Measurements from ENCODE around the gene WWOX. TPM values are rescaled to one million over a fixed set of nuclear protein-coding genes. Genes with fewer than 3 reads are reported as not detected.

WWOX gene
- total and polyA plus RNA-seq, 3 experiments from 2014 or later = 17.2 to 18.6 (median 18.2) TPM

DNA sequence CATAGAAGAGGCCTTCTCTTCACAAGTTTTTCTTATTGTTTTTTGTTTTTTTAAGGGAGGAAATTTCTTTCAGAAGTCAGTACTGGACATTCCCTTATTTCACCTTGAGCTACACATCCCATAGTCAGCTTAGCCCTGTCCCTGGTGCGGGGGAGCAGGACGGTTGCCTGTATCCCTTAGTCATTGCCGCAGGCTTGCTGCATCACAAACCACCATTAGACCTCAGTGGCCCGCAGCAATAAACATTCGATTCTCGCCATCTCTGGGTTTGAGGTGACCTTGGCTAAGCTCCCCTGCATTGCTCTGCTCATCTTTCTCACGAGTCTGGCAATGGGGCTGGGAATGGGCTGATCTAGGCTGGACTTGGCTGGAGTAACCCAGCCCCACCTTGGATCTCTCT lies 692.5 kb downstream of the WWOX start:
- no peak overlapping the region for H3K27ac ChIP-seq (ENCODE audit: low read depth, low read length)
- H3K27me3 ChIP-seq (ENCODE audit: insufficient read depth, low read length, poor library complexity, severe bottlenecking) = no peaks in the 10 kb centered on the region
- ChIA-PET CTCF (no interaction called here), POLR2A (no interaction called here)
- Mint-ChIP-seq H3K4me3 (no peak overlapping the region), H3K9me3 (no peaks in the 10 kb centered on the region), H3K27me3 (no peaks in the 10 kb centered on the region), H3K36me3 (no peaks in the 10 kb centered on the region), H3K4me1 (peaks cover 34 to 44% (median 36%) of the 10 kb centered on the region in 3 donors), H3K27ac (no peak overlapping the region)
- H3K9me3 ChIP-seq (ENCODE audit: low read length) = no peaks in the 10 kb centered on the region
- no peak for DNase-seq
- peaks cover 18% of the 10 kb centered on the region for H3K4me1 ChIP-seq (ENCODE audit: insufficient read depth, low read length)
- no peak overlapping the region for H3K4me3 ChIP-seq (ENCODE audit: low read length)
- no peaks in the 10 kb centered on the region for H3K36me3 ChIP-seq (ENCODE audit: insufficient read depth, low read length)

DNA sequence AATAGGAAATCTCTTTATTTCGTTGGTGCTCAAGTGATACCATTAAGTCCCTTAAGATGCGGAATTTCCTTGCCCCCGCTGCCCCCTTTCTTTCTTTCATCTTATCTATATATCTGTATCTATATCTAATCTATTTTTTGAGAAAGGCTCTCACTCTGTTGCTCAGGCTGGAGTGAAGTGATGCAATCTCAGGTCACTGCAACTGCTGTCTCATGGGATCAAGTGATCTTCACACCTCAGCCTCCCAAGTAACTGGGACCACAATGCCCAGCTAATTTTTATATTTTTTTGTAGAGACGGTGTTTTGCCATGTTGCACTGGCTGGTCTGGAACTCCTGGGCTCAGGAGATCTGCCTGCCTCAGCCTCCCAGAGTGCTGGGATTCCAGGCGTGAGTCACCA lies 693.5 kb downstream of the WWOX start:
- no peaks in the 10 kb centered on the region for H3K9me3 Mint-ChIP-seq
- Histone ChIP-seq H3K4me3 (ENCODE audit: low read length) (no peak overlapping the region), H3K36me3 (ENCODE audit: insufficient read depth, low read length) (no peaks in the 10 kb centered on the region), H3K27me3 (ENCODE audit: insufficient read depth, low read length, poor library complexity, severe bottlenecking) (no peaks in the 10 kb centered on the region), H3K4me1 (ENCODE audit: insufficient read depth, low read length) (peaks cover 18% of the 10 kb centered on the region), H3K27ac (ENCODE audit: low read depth, low read length) (no peak overlapping the region), H3K9me3 (ENCODE audit: low read length) (no peaks in the 10 kb centered on the region)
- H3K4me3 Mint-ChIP-seq = no peak overlapping the region
- no peaks in the 10 kb centered on the region for H3K27me3 Mint-ChIP-seq
- no peak for DNase-seq
- no peak overlapping the region for H3K27ac Mint-ChIP-seq
- H3K36me3 Mint-ChIP-seq = no peaks in the 10 kb centered on the region
- ChIA-PET CTCF (no interaction called here), POLR2A (no interaction called here)
- peaks cover 33 to 37% (median 34%) of the 10 kb centered on the region in 3 donors for H3K4me1 Mint-ChIP-seq

DNA sequence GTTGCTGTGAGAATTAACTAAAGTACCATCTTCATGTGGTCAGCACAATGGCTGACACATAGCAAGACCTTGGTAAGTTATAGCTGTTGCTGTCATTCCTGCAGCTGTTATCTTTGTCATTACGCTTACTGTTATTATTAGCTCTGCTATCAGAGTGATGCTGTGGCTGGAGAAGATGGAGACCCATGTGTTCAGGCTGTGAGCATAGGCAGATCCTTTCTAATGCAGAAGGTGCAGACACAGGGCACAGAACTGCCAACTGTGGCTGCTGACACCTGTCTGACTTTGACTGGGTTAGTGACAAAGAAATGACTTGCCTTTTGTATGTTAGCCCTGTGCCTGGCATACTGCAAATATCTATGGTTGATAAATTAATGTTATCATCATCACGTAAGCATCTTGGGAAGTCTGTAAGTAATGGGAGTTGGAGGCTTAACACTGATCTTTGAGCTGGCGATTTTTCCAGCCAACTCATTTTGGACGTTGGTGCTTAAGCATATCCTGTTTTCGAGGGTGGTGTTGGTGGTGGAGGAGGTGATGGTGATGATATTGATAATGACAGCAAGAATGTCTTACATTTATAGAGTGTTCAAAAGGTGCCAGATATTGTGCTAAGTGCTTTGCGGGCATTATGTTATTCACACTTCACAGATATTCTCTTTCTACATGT lies 695.3 kb downstream of the WWOX start:
- Histone ChIP-seq H3K4me1 (ENCODE audit: insufficient read depth, low read length) (peaks cover 18% of the 10 kb centered on the region), H3K27me3 (ENCODE audit: insufficient read depth, low read length, poor library complexity, severe bottlenecking) (no peaks in the 10 kb centered on the region), H3K27ac (ENCODE audit: low read depth, low read length) (no peak overlapping the region), H3K36me3 (ENCODE audit: insufficient read depth, low read length) (no peaks in the 10 kb centered on the region), H3K4me3 (ENCODE audit: low read length) (no peak overlapping the region), H3K9me3 (ENCODE audit: low read length) (no peaks in the 10 kb centered on the region)
- Mint-ChIP-seq H3K27ac (peak overlapping the region; percentile 19 to 85 (median 78)), H3K4me1 (peaks cover 33 to 37% (median 34%) of the 10 kb centered on the region in 3 donors), H3K27me3 (no peaks in the 10 kb centered on the region), H3K36me3 (no peaks in the 10 kb centered on the region), H3K9me3 (no peaks in the 10 kb centered on the region), H3K4me3 (peak overlapping the region in 6 of 7 donors; percentile 30 to 75 (median 51))
- POLR2A ChIA-PET = no interaction called here
- CTCF ChIA-PET = no interaction called here
- DNase-seq = peak in 2 of 5 donors; percentile 13 to 15

DNA sequence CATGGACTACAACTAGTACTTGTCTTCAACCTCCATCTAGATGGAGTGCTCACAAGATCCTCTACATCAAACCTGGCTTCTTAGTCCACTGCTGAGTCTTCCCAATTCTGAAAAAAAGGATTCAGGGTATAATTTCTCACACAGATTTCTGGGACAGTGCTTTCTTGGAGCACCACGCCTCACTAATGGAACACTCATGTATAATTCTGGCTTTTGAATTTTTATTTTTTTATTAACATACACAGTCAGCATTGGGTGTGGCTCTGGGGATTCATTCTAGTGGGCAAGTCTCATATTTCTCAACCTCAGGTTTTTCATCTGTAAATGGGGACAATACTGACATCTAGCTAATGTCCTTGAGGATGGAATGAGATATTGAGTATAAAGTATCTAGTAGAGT lies 696.0 kb downstream of the WWOX start:
- DNase-seq = no peak
- ChIA-PET CTCF (no interaction called here), POLR2A (no interaction called here)
- H3K4me1 ChIP-seq (ENCODE audit: insufficient read depth, low read length) = peaks cover 18% of the 10 kb centered on the region
- no peaks in the 10 kb centered on the region for H3K9me3 Mint-ChIP-seq
- H3K27ac ChIP-seq (ENCODE audit: low read depth, low read length) = no peak overlapping the region
- no peak overlapping the region for H3K4me3 ChIP-seq (ENCODE audit: low read length)
- no peaks in the 10 kb centered on the region for H3K36me3 ChIP-seq (ENCODE audit: insufficient read depth, low read length)
- H3K27me3 Mint-ChIP-seq = no peaks in the 10 kb centered on the region
- H3K9me3 ChIP-seq (ENCODE audit: low read length) = no peaks in the 10 kb centered on the region
- H3K27ac Mint-ChIP-seq = peak overlapping the region; percentile 19 to 85 (median 76)
- peak overlapping the region in 1 of 7 donors; percentile 57 for H3K4me3 Mint-ChIP-seq
- peaks cover 32 to 41% (median 32%) of the 10 kb centered on the region in 3 donors for H3K4me1 Mint-ChIP-seq
- no peaks in the 10 kb centered on the region for H3K27me3 ChIP-seq (ENCODE audit: insufficient read depth, low read length, poor library complexity, severe bottlenecking)
- no peaks in the 10 kb centered on the region for H3K36me3 Mint-ChIP-seq

DNA sequence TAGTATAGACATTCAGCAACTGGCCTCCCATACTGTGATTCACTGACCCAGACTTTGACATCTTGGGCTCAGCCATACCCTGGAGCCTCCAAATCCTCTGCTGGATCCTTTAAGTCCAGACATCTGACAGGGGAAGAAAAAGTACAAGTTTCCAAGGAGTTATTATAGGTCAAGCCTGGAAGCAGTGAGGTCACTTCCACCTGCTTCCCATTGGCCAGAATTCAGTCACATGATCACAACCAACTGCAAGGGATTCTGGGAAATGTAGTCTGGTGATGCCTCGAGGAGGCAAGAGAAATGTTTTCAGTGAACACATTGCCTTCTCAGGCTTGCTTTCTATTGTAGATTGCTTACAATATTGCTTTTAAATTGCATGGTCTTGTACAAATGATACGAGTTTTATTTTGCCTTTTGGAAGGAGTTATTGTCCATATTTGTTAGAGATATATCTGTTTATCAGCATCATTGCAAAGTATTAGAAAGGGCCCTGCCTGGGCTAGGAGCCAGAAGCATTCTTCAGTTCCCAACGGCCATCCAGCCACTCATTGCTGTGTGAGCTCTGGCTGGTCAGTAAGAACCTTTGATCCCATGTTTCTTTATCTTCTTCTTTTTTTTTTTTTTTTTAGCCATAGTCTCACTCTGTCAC lies 696.9 kb downstream of the WWOX start:
- Mint-ChIP-seq H3K4me1 (peaks cover 35 to 45% (median 36%) of the 10 kb centered on the region in 3 donors), H3K36me3 (no peaks in the 10 kb centered on the region), H3K4me3 (no peak overlapping the region), H3K27ac (peak overlapping the region in 5 of 8 donors; percentile 6 to 91 (median 38)), H3K27me3 (no peaks in the 10 kb centered on the region), H3K9me3 (no peaks in the 10 kb centered on the region)
- Histone ChIP-seq H3K4me3 (ENCODE audit: low read length) (no peak overlapping the region), H3K27ac (ENCODE audit: low read depth, low read length) (no peak overlapping the region), H3K9me3 (ENCODE audit: low read length) (no peaks in the 10 kb centered on the region), H3K36me3 (ENCODE audit: insufficient read depth, low read length) (no peaks in the 10 kb centered on the region), H3K4me1 (ENCODE audit: insufficient read depth, low read length) (peaks cover 18% of the 10 kb centered on the region), H3K27me3 (ENCODE audit: insufficient read depth, low read length, poor library complexity, severe bottlenecking) (no peaks in the 10 kb centered on the region)
- CTCF ChIA-PET = no interaction called here
- POLR2A ChIA-PET = no interaction called here
- DNase-seq = peak in 4 of 5 donors; percentile 3 to 49 (median 12)

DNA sequence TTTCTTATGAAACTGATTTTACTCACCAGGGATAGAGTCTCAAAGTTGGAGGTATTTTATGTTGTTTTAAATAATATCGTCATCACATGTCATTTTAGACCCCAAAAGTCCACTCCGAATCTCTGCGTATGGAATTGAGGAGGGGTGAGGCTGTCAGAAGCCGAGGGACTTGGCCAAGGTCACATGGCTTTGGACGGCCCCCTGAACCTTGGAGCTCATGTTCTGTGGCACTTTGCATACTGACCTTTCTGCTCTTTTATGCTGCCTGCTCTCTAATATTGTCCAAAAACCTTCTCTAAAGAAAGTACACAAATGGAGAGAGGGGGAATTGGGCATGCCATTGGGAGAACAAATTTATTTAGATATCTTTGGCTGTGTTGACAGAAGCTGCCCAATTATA lies 700.0 kb downstream of the WWOX start:
- no peaks in the 10 kb centered on the region for H3K9me3 Mint-ChIP-seq

DNA sequence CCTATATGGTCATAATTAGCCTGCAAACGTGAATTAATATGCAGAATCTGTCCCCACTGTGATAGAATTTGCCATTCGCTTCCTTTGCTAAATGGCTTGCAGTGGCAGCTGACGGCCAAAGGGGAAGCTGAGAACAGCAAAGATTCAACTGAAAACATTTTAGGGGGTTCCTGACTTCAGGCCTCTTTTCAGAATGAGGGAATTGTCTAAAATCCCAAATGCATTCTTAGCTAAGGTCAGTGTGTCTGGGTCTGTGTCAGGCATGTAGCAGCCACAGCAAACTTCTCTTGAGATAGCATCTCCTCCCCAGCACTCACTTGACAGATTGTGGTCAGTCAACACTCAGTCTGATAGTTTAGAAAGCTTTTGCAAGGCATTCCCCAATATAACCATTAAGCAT lies 701.1 kb downstream of the WWOX start:
- Histone ChIP-seq H3K4me3 (ENCODE audit: low read length) (no peak overlapping the region), H3K9me3 (ENCODE audit: low read length) (no peaks in the 10 kb centered on the region), H3K27ac (ENCODE audit: low read depth, low read length) (no peak overlapping the region), H3K4me1 (ENCODE audit: insufficient read depth, low read length) (peaks cover 9% of the 10 kb centered on the region), H3K27me3 (ENCODE audit: insufficient read depth, low read length, poor library complexity, severe bottlenecking) (no peaks in the 10 kb centered on the region), H3K36me3 (ENCODE audit: insufficient read depth, low read length) (no peaks in the 10 kb centered on the region)
- Mint-ChIP-seq H3K36me3 (peaks cover 0 to 1% (median 0%) of the 10 kb centered on the region in 3 donors), H3K4me1 (peaks cover 19 to 30% (median 22%) of the 10 kb centered on the region in 3 donors), H3K27ac (no peak overlapping the region), H3K4me3 (no peak overlapping the region), H3K27me3 (no peaks in the 10 kb centered on the region), H3K9me3 (peaks cover 0 to 3% (median 0%) of the 10 kb centered on the region in 5 donors)
- DNase-seq = no peak
- ChIA-PET POLR2A (no interaction called here), CTCF (interaction anchor here (0.7 kb wide), 1 partner anchor 21 kb away, joined by 3 read pairs; no protein-coding TSS in a partner anchor)

More for the DNA sequence above, 700.0 kb downstream of the WWOX start:
- ChIA-PET CTCF (no interaction called here), POLR2A (no interaction called here)
- no peak overlapping the region for H3K27ac ChIP-seq (ENCODE audit: low read depth, low read length)
- Mint-ChIP-seq H3K27me3 (no peaks in the 10 kb centered on the region), H3K27ac (peak overlapping the region in 1 of 8 donors; percentile 48), H3K36me3 (no peaks in the 10 kb centered on the region), H3K4me1 (peaks cover 30 to 41% (median 33%) of the 10 kb centered on the region in 3 donors), H3K4me3 (no peak overlapping the region)
- peaks cover 13% of the 10 kb centered on the region for H3K4me1 ChIP-seq (ENCODE audit: insufficient read depth, low read length)
- no peak for DNase-seq
- no peaks in the 10 kb centered on the region for H3K27me3 ChIP-seq (ENCODE audit: insufficient read depth, low read length, poor library complexity, severe bottlenecking)
- H3K36me3 ChIP-seq (ENCODE audit: insufficient read depth, low read length) = no peaks in the 10 kb centered on the region
- H3K4me3 ChIP-seq (ENCODE audit: low read length) = no peak overlapping the region
- H3K9me3 ChIP-seq (ENCODE audit: low read length) = no peaks in the 10 kb centered on the region

DNA sequence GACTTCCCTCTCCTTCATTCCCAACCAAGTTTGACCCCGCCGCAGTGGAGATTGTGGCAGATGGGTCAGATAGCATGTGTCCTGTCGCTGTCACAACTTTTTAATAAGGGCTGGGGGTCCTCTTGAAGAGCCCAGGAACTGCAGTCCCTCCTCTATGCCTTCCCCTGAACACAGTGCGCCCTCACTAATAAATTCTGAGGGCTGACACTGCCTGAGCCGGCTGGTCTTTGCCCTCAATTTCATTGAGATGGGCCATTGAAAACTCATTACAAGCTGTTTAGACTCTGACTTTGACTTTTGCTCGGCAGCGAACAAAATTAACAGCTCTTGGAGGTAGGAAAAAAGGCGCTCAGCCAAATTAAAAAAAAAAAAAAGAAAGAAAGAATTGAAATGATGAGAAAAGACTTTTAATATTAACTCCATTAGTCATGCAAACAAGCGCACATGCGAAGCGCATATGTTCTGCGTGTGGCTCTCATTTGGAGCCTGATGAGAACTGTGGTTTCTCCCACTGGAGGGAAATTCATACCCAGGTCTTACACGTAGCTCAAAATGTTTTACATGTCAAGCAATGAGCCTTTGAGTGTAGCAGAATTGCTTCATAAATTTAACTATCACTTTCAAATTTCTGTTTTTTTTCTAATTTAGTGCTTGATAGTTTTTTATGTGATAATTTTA lies 704.7 kb downstream of the WWOX start:
- H3K9me3 Mint-ChIP-seq = peaks cover 0 to 9% (median 0%) of the 10 kb centered on the region in 5 donors
- POLR2A ChIA-PET = no interaction called here

More for the DNA sequence above, 704.7 kb downstream of the WWOX start:
- Mint-ChIP-seq H3K27me3 (no peaks in the 10 kb centered on the region), H3K4me1 (peaks cover 11 to 21% (median 14%) of the 10 kb centered on the region in 3 donors), H3K4me3 (no peak overlapping the region), H3K36me3 (peaks cover 3 to 10% (median 4%) of the 10 kb centered on the region in 3 donors), H3K27ac (no peak overlapping the region)
- no peak for DNase-seq
- CTCF ChIA-PET = interaction anchor here (0.6 kb wide), 1 partner anchor 181 kb away, joined by 3 read pairs; no protein-coding TSS in a partner anchor
- H3K36me3 ChIP-seq (ENCODE audit: insufficient read depth, low read length) = no peaks in the 10 kb centered on the region
- H3K27ac ChIP-seq (ENCODE audit: low read depth, low read length) = no peak overlapping the region
- H3K9me3 ChIP-seq (ENCODE audit: low read length) = no peaks in the 10 kb centered on the region
- H3K27me3 ChIP-seq (ENCODE audit: insufficient read depth, low read length, poor library complexity, severe bottlenecking) = no peaks in the 10 kb centered on the region
- H3K4me1 ChIP-seq (ENCODE audit: insufficient read depth, low read length) = no peaks in the 10 kb centered on the region
- H3K4me3 ChIP-seq (ENCODE audit: low read length) = no peak overlapping the region
